ENCODE measurements around the gene KLK5. TPM values are rescaled to one million over a fixed set of nuclear protein-coding genes. Genes with fewer than 3 reads are reported as not detected.

Gene KLK5
- total RNA-seq, 1 experiment from 2014 or later, result 0.19 TPM

DNA sequence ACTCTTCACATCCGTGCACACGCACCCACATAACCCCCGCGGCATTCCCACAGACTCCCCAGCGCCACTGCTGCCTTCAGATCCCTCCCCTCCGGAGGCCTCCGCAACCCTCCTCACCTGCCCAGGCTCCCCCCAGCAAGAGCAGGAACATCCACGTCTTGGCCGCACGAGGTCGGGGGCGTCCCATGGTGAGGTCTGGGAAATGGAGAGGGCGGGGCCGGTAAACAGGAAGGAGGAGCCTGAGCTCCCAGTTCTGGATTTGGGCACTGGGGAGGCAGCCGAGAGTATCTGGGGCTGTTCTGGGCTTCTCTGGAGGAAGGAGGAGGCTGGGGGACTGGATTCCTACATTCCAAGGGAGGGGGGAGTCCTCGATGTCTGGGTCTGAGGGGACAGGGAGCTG lies 48.1 kb upstream of the KLK5 start:
- CTCF ChIA-PET, result interaction anchor here (0.5 kb wide), 1 partner anchor 94 kb away, joined by 3 read pairs; no protein-coding TSS in a partner anchor

DNA sequence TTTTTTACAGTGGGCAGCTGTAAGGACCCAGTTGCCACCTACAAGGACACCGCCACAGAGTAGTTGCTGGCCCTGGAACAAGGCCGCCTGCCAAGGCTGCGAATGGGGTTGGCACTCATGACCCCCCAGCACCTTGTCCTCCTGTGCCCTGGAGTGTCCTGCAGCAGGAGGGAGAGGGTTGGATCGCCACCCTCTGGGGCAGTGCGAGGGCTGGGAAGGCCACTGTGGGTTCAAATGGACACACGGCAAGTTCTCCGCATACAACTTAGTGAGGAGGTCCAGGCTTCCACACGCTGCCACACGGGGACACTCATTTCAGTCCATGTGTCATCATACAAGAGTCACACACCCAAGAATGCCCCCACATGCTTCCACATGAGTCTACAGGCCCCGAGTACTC lies 47.6 kb upstream of the KLK5 start:
- Mint-ChIP-seq H3K4me3 (ENCODE audit: unreplicated experiment) (no peak overlapping the region), H3K27me3 (ENCODE audit: insufficient read depth, unreplicated experiment) (peaks cover 11% of the 10 kb centered on the region), H3K9me3 (ENCODE audit: unreplicated experiment) (peaks cover 6% of the 10 kb centered on the region), H3K4me1 (ENCODE audit: insufficient read depth, unreplicated experiment) (no peaks in the 10 kb centered on the region), H3K27ac (ENCODE audit: low read depth, unreplicated experiment) (no peak overlapping the region), H3K36me3 (ENCODE audit: insufficient read depth, unreplicated experiment) (peaks cover 6% of the 10 kb centered on the region)
- no TSS peak for BruUV-seq (replicated peaks)
- TF ChIP-seq, protein P1, sequence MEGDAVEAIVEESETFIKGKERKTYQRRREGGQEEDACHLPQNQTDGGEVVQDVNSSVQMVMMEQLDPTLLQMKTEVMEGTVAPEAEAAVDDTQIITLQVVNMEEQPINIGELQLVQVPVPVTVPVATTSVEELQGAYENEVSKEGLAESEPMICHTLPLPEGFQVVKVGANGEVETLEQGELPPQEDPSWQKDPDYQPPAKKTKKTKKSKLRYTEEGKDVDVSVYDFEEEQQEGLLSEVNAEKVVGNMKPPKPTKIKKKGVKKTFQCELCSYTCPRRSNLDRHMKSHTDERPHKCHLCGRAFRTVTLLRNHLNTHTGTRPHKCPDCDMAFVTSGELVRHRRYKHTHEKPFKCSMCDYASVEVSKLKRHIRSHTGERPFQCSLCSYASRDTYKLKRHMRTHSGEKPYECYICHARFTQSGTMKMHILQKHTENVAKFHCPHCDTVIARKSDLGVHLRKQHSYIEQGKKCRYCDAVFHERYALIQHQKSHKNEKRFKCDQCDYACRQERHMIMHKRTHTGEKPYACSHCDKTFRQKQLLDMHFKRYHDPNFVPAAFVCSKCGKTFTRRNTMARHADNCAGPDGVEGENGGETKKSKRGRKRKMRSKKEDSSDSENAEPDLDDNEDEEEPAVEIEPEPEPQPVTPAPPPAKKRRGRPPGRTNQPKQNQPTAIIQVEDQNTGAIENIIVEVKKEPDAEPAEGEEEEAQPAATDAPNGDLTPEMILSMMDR (IDR thresholded peaks at IDR 0.05; ENCODE audit: unreplicated experiment), result no peak
- no peak for DNase-seq (ENCODE audit: unreplicated experiment)
- ChIA-PET POLR2A (interaction anchor here (1.0 kb wide), 1 partner anchor 20 kb away, joined by 4 read pairs; no protein-coding TSS in a partner anchor), CTCF (no interaction called here)
- intact Hi-C loops (cut with micrococcal nuclease), result no loop called here

More for the DNA sequence above, 48.1 kb upstream of the KLK5 start:
- BruUV-seq (replicated peaks), result no TSS peak
- TF ChIP-seq, protein P1 (IDR thresholded peaks at IDR 0.05; ENCODE audit: unreplicated experiment), result no peak
- no peak for DNase-seq (ENCODE audit: unreplicated experiment)
- intact Hi-C loops (cut with micrococcal nuclease), result no loop called here
- Mint-ChIP-seq H3K9me3 (ENCODE audit: unreplicated experiment) (peaks cover 6% of the 10 kb centered on the region), H3K4me1 (ENCODE audit: insufficient read depth, unreplicated experiment) (no peaks in the 10 kb centered on the region), H3K36me3 (ENCODE audit: insufficient read depth, unreplicated experiment) (peaks cover 6% of the 10 kb centered on the region), H3K4me3 (ENCODE audit: unreplicated experiment) (no peak overlapping the region), H3K27me3 (ENCODE audit: insufficient read depth, unreplicated experiment) (peaks cover 11% of the 10 kb centered on the region), H3K27ac (ENCODE audit: low read depth, unreplicated experiment) (no peak overlapping the region)
- POLR2A ChIA-PET, result interaction anchor here (1.0 kb wide), 1 partner anchor 21 kb away, joined by 4 read pairs; no protein-coding TSS in a partner anchor

DNA sequence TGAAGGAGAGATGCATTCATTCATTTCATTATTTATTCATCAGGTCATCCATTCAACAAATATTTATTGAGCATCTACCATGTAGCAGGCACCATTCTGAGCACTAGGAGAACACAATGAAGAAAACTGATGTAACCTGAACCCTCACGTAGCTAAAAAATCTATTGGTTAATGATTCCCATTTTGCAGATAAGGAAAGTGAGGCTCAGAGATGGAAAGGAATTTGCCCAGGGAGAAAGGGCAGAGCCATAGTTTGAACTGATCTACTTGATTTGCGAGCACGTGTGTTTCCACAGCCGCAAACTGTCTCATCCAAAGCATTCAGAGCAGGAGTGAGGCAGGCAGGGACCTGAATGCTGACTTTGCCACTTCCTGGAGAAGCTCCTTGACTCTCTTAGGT lies 45.8 kb upstream of the KLK5 start:
- intact Hi-C loops (cut with micrococcal nuclease), result no loop called here
- POLR2A ChIA-PET, result no interaction called here
- no peaks in the 10 kb centered on the region for H3K4me1 Mint-ChIP-seq (ENCODE audit: insufficient read depth, unreplicated experiment)
- no peak overlapping the region for H3K27ac Mint-ChIP-seq (ENCODE audit: low read depth, unreplicated experiment)
- no peak for DNase-seq (ENCODE audit: unreplicated experiment)
- no peak overlapping the region for H3K4me3 Mint-ChIP-seq (ENCODE audit: unreplicated experiment)
- H3K36me3 Mint-ChIP-seq (ENCODE audit: insufficient read depth, unreplicated experiment), result peaks cover 6% of the 10 kb centered on the region
- H3K9me3 Mint-ChIP-seq (ENCODE audit: unreplicated experiment), result peaks cover 6% of the 10 kb centered on the region
- CTCF ChIA-PET, result interaction anchor here (0.6 to 1.0 kb wide), 2 partner anchors 19 to 616 kb away, joined by 3 to 4 read pairs; no protein-coding TSS in a partner anchor
- H3K27me3 Mint-ChIP-seq (ENCODE audit: insufficient read depth, unreplicated experiment), result peaks cover 11% of the 10 kb centered on the region
- no TSS peak for BruUV-seq (replicated peaks)
- TF ChIP-seq, protein P1 (IDR thresholded peaks at IDR 0.05; ENCODE audit: unreplicated experiment), result no peak

DNA sequence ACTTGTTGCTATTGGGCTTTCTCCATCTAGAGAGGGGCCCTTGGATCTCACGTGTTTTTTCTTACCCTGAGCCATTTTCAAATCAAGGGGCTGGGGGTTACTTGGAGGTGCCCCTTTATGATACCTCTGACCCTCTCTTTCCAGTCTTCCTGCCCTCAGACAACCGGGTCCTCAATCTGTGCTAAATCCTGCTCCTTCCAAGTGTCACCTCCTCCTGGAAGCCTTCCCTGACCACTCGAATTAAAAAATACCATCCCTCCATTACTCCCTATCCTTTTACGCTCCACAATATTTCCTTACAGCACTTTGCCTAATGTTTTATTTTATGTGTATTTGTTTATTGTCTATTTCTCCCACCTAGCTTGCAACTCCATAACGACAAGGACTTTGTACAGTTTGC lies 45.2 kb upstream of the KLK5 start:
- Mint-ChIP-seq H3K9me3 (ENCODE audit: unreplicated experiment) (peaks cover 6% of the 10 kb centered on the region), H3K4me3 (ENCODE audit: unreplicated experiment) (no peak overlapping the region), H3K4me1 (ENCODE audit: insufficient read depth, unreplicated experiment) (no peaks in the 10 kb centered on the region), H3K36me3 (ENCODE audit: insufficient read depth, unreplicated experiment) (peaks cover 6% of the 10 kb centered on the region), H3K27ac (ENCODE audit: low read depth, unreplicated experiment) (no peak overlapping the region), H3K27me3 (ENCODE audit: insufficient read depth, unreplicated experiment) (peaks cover 11% of the 10 kb centered on the region)
- CTCF ChIA-PET, result interaction anchor here (0.6 kb wide), 1 partner anchor 617 kb away, joined by 4 read pairs; no protein-coding TSS in a partner anchor
- TF ChIP-seq, protein P1 (IDR thresholded peaks at IDR 0.05; ENCODE audit: unreplicated experiment), result no peak
- POLR2A ChIA-PET, result no interaction called here
- intact Hi-C loops (cut with micrococcal nuclease), result no loop called here
- no TSS peak for BruUV-seq (replicated peaks)
- DNase-seq (ENCODE audit: unreplicated experiment), result no peak
